ENCODE data around the gene INTS11.

Gene INTS11

GRCh38 chr1:1324524-1325287 lies at the start of gene INTS11, which contains the start of gene CPTP:
TSS of gene INTS11 (minus strand) at chr1:1324660. CDS start at chr1:1324608, 52 bp downstream.
TSS of gene CPTP (plus strand) at chr1:1324802. CDS start at chr1:1326911, 2,109 bp downstream.
- Histone ChIP-seq H3K4me2 (ENCODE audit: low read length) (peak within 1 kb of the TSS; percentile 81), H3K9ac (peak within 1 kb of the TSS; percentile 92), H2AFZ (peak within 1 kb of the TSS; percentile 76), H3K79me2 (peaks cover 22% of the 10 kb centered on the region), H3K4me3 (ENCODE audit: low read depth, low read length) (peak within 1 kb of the TSS; percentile 97), H3K4me1 (peaks cover 5% of the 10 kb centered on the region), H3K9me3 (ENCODE audit: control insufficient read depth, low read length) (no peaks in the 10 kb centered on the region), H3K27ac (peak within 1 kb of the TSS; percentile 91), H3K36me3 (ENCODE audit: control insufficient read depth, insufficient read depth, low read length) (no peaks in the 10 kb centered on the region), H3K27me3 (ENCODE audit: control insufficient read depth, insufficient read depth, low read length) (no peaks in the 10 kb centered on the region)
- no peak for TF ChIP-seq CTCF (IDR thresholded peaks at IDR 0.05)

GRCh38 chr1:1373815-1374588 lies 49.5 kb upstream of the INTS11 start:
- H3K4me2 ChIP-seq (ENCODE audit: low read length) = peak overlapping the region; percentile 92
- H3K27ac ChIP-seq = no peak overlapping the region

GRCh38 chr1:1373051-1373814 lies 48.8 kb upstream of the INTS11 start:
- H3K36me3 ChIP-seq (ENCODE audit: control insufficient read depth, insufficient read depth, low read length) = no peaks in the 10 kb centered on the region
- H3K4me2 ChIP-seq (ENCODE audit: low read length) = no peak overlapping the region
- no peak for TF ChIP-seq CTCF (IDR thresholded peaks at IDR 0.05)
- no peak overlapping the region for H3K9ac ChIP-seq
- no peak overlapping the region for H3K4me3 ChIP-seq (ENCODE audit: low read depth, low read length)
- no peaks in the 10 kb centered on the region for H3K9me3 ChIP-seq (ENCODE audit: control insufficient read depth, low read length)
- H3K27me3 ChIP-seq (ENCODE audit: control insufficient read depth, insufficient read depth, low read length) = no peaks in the 10 kb centered on the region
- no peak overlapping the region for H3K27ac ChIP-seq
- H3K4me1 ChIP-seq = no peaks in the 10 kb centered on the region
- H2AFZ ChIP-seq = no peak overlapping the region
- no peaks in the 10 kb centered on the region for H3K79me2 ChIP-seq

More at GRCh38 chr1:1373815-1374588, 49.5 kb upstream of the INTS11 start:
- peak overlapping the region; percentile 97 for H3K4me3 ChIP-seq (ENCODE audit: low read depth, low read length)
- no peak for TF ChIP-seq CTCF (IDR thresholded peaks at IDR 0.05)
- H3K9ac ChIP-seq = peak overlapping the region; percentile 57
- H2AFZ ChIP-seq = no peak overlapping the region
- no peaks in the 10 kb centered on the region for H3K4me1 ChIP-seq
- H3K27me3 ChIP-seq (ENCODE audit: control insufficient read depth, insufficient read depth, low read length) = no peaks in the 10 kb centered on the region
- H3K9me3 ChIP-seq (ENCODE audit: control insufficient read depth, low read length) = no peaks in the 10 kb centered on the region
- H3K36me3 ChIP-seq (ENCODE audit: control insufficient read depth, insufficient read depth, low read length) = no peaks in the 10 kb centered on the region
- H3K79me2 ChIP-seq = no peaks in the 10 kb centered on the region

- Histone ChIP-seq H3K4me2 (ENCODE audit: low read length) (no peak overlapping the region), H3K4me3 (ENCODE audit: low read depth, low read length) (peak overlapping the region; percentile 16), H3K27me3 (ENCODE audit: control insufficient read depth, insufficient read depth, low read length) (no peaks in the 10 kb centered on the region), H2AFZ (no peak overlapping the region), H3K9me3 (ENCODE audit: control insufficient read depth, low read length) (no peaks in the 10 kb centered on the region), H3K9ac (no peak overlapping the region), H3K4me1 (no peaks in the 10 kb centered on the region), H3K27ac (no peak overlapping the region), H3K79me2 (no peaks in the 10 kb centered on the region), H3K36me3 (ENCODE audit: control insufficient read depth, insufficient read depth, low read length) (no peaks in the 10 kb centered on the region)
- peak; percentile 78 for TF ChIP-seq CTCF (IDR thresholded peaks at IDR 0.05)
These were observed 47.6 kb upstream of the INTS11 start for GRCh38 chr1:1371746-1372711.

Data from parathyroid adenoma (tissue), 2 donors.